HG03439 (cell line): ENCODE results near the gene KIF16B.
"Not testable (repeated sequence)": the region's sequence is repeated elsewhere in the genome, so short reads cannot be mapped to it uniquely, and the experiment has no call there.

Source experiments
- ATAC-seq: cut with Tn5 transposase; IDR thresholded peaks from one replicate; pipeline ENCODE4 v1.9.1; 2021; ENCODE audit warnings: mild to moderate bottlenecking, moderate library complexity; ENCODE audit not compliant: unreplicated experiment

The KIF16B gene

DNA sequence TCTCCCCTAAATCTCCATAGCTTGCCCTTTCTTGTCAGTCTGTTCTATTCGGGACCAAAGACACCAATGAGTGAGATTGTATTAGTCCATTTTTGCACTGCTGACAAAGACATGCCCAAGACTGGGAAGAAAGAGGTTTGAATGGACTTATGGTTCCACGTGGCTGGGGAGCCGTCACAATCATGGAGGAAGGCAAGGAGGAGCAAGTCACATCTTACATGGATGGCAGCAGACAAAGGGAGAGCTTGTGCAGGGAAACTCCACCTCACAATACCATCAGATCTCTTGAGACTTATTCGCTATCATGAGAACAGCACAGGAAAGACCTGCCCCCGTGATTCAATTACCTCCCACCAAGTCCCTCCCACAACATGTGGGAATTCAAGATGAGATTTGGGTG is 133.7 kb downstream of the KIF16B start:
- ATAC-seq, result not testable (repeated sequence)

DNA sequence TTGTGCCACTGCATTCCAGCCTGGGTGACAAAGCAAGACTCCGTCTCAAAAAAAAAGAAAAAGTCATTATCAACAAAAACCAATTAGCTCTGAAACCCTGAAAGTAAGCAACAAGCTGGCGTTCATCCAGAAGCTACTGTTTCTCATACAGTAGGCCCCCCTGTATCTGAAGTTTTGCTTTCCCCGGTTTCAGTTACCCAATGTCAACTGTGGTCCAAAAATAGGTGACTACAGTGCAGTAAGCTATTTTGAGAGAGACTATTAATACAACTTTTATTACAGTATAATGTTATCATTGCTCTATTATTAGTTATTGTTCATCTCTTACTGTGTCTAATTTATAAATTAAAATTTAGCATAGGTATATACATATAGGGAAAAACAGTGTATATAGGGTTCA is 135.1 kb downstream of the KIF16B start:
- no peak for ATAC-seq

DNA sequence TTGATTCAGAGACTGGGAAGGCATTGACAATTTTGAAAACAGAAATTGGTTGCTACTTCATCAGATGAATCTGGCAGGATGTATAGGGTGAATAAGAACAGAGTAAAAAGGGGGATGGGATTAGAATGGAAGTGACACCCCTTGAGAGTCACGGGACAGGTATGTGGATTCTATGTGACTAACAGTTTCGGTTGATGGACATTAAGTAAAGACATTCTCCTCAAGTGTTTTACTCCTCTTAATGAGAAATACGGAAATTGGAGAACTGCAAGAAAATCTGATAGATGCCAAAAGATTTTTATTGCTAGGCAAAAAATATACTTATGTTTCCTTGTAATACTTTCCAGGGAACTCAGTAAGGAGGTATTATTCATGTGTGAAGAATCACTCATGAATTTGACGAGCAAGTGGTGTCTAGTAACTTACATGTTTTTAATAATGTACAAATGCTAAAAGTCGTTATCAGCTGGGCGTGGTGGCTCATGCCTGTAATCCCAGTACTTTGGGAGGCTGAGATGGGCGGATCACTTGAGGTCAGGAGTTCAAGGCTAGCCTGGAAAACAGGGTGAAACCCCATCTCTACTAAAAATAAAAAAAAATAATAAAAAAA is 135.8 kb downstream of the KIF16B start:
- ATAC-seq, result no peak

DNA sequence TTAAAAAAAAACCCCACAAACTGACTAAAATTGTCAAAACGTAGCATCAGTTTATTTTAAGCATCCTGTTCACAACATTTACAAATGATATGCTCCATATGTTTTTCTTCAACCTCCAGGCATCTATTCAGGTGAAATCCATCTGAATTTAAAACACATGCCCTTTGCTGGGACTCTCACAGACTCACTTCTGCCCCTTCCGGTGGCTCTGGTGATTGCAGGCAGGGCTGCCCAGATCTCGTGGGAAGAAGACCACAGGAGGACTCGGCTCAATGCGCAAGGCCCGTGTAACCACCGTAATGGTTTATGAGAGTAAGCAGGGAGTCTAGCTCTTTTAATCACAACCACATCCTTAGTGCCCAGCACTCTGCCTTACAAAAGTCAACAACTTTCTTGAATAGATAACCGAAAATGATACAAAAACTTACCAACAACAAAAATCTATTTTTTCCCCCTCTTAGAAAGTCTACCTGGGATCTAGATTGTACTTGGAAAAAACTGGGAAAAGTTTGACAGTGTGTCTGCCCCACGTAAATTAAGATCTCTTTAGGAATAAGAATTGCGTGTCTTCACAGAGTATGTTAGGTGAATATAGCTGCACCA is 139.1 kb downstream of the KIF16B start:
- ATAC-seq, result peak; percentile 82

DNA sequence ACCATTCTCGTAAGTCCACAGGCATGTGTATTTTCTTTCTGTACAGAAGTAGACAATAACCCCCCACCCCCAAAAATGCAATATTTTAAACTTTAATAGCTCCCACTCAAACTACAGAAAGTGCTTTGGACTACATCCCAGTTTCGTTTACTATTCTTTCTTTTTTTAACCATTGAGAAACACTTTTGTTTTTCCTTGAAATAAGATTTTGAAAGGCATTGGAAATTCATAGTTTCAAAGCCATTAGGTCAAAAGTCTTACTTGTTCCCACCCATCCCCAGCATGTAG is 140.0 kb downstream of the KIF16B start:
- no peak for ATAC-seq

DNA sequence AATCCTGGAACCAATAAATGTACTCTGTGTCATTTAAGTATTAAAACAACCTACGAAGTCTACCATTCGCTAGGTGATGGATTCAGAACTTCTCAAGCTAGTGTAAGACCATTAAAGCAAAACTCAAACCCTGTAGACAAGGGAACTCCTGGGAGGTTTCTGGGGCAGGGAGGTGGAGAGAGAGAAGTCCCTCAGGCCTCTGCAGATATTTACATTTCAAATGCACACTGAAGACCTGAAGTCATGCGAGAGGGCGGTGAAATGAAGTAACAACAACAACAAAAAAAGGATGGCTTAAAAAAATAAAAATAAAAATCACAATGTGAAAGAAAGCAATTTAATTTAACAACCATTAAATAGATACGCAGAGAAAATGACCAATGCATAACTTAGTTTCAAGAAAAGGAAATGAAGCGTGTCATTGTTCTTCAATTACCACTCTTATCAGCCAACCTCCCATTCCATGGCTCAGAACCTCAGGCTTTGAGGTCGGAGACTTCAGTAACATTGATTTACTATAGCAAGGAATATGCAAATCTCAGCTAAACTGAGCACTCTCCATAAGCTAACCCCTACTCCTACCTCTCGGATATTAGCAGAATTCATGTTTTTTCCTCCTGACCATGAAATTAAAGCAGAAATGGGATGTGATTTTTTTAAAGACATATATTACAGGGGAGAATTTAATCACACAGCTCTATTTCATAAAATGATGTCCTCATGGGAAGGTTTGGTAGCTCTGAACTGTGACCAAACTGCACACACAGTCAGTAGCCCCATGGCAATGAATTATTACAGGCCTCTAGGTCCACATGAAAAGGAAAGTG is 140.6 kb downstream of the KIF16B start:
- ATAC-seq, result no peak

DNA sequence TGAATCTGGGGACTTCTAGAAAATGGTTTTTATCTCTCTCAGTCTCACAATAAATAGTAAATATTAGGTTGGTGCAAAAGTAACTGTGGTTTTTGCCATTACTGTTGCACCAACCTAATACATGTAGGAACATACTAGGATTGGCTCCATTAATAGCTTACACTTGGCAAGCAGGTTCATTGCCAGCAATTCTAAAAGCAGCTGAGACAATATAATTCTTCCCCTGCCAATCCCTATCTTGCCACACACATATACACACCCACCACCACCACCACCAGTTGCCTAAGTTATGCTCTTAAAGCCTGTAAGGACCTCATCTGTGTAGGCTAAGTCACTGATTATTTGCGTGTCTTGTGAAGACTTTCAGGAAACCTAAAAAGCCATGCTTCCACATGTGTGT is 145.1 kb downstream of the KIF16B start:
- ATAC-seq, result no peak

DNA sequence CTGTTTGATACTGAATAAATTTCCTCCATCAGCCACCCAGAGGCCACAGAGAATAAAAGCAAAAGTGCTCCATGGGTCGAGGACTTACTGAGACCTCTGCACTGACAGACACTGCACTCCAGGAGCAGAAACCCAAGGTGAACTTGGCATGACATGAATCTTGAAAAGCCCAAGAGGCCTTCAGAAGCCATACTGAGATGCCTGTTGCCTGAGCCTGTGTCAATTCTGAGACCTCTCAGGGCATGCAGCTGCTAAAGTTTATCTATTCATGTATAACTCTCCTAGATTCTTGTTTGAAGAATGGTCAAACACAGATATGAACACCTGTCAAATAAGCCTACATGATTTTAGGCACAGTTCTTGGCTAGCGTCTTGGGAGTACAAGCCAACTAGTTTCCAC is 145.7 kb downstream of the KIF16B start:
- ATAC-seq, result no peak

DNA sequence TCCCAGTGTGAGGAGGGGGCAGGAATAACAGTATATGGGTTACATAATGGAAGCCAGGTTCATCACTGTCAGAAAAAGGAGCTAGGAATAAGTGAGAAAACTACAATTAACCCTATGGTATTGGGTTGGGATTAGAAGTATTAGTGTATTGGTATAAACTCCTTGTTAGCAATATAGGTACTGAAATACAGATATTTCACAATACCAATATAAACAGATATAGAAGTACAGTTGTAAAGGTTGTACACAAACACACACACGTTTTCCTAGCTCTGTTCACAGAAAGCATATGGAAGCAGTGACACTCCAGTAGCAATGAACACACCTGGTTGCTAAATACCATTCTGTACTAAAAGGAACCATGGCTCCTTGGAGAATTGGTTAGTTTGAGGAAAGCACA is 148.5 kb downstream of the KIF16B start:
- ATAC-seq, result no peak

DNA sequence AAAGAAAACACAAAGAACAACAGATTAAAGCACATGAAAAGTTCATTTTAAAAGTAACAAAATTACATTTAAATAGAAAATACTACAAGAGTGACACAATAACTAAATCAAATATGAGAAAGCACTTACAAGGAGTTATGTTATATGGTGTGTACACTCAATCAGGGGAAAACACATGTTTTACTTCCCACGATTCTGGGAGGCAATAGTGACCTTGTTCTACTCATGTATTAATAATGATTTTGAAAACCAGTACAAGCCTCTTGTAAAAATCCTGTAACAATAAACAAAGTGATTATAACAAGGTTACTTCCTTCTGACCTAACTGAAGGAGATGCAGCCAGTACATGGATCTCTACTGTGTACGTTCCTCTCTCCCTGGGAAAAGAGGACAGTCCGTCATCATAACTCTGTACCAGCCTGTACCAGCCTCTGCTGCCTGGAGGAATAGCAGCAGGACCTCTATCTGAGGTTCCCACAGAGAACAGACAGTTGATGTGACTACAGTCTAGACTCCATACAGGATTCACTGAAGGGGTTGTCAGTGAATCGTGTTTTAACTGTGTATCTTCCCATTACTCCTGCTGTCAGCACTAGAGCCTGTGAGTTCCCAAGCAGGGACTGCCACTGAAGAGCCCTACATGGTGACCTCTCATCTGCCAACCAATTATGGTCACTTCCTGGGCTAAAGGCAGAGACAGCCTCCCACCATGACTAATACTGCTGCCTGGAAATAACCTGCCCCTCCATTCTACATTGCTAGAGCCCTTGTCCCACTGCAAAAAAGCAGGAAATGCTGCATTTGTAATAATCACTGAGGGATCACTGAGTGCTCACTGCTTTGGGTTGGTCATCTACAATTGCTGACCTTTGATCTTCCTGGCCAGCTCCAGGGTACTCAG is 149.7 kb downstream of the KIF16B start:
- ATAC-seq, result no peak

DNA sequence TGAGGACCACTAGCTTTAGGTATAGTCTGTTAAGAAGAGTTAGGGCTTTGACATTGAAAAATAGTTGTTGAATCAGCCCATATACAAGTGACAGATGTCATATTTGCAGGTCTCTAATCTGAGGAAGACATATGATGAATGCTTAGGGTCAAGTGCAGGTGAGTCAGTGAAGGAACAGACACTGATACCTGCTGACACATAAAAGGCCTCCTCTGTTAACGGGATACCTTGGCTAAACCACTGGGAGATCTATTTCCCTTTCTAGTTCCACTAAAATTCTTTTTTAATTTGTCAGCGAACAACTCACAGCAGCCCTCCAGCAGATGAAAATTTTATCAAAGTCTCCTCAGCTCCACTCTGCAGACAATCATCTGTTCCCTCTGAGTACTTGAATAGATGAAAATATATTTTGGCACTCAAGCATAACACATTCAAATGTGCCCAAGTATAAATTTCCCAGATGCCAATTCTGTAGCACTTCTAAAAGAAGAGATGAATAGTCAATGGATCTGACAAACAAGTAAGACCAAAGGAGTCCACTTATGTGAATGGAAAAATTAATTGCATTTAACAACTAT is 154.0 kb downstream of the KIF16B start:
- ATAC-seq, result no peak

DNA sequence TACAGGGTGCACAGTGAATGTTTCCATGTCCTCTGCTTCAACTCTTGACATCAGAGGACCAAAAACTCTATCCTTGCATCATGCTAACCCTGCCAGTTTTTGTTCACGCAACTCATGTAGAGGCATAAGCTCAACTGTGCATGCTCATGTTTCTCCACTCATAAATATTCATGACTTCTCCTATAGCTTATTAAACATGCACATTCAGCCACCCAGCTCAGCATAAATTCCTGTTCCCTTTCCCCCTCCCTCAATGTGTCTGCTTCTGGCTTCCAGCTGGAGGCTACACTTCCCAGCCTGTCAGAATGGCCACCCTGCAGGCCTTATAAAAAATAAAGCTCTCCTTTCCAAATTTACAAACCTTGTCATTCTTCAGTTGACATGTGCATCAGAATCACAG is 154.6 kb downstream of the KIF16B start:
- no peak for ATAC-seq

DNA sequence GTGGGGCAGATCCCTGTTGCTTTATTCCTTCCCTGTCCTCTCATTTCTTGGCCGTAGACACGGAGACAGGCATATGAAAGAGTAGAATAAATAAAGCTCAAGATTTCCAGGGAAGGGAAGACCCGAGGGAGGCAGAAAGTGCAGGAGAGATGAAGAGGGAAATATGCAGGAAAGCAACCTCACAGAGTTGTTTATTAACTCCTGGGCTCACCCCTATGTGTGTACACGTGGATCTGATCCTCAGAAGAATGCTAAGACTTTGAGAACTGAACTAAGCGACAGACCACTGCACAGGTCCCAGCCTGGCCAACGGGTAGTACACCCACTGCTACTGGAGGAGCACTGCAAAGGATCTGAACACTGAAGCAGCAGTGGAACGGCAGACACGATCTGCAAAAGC is 156.2 kb downstream of the KIF16B start:
- no peak for ATAC-seq

DNA sequence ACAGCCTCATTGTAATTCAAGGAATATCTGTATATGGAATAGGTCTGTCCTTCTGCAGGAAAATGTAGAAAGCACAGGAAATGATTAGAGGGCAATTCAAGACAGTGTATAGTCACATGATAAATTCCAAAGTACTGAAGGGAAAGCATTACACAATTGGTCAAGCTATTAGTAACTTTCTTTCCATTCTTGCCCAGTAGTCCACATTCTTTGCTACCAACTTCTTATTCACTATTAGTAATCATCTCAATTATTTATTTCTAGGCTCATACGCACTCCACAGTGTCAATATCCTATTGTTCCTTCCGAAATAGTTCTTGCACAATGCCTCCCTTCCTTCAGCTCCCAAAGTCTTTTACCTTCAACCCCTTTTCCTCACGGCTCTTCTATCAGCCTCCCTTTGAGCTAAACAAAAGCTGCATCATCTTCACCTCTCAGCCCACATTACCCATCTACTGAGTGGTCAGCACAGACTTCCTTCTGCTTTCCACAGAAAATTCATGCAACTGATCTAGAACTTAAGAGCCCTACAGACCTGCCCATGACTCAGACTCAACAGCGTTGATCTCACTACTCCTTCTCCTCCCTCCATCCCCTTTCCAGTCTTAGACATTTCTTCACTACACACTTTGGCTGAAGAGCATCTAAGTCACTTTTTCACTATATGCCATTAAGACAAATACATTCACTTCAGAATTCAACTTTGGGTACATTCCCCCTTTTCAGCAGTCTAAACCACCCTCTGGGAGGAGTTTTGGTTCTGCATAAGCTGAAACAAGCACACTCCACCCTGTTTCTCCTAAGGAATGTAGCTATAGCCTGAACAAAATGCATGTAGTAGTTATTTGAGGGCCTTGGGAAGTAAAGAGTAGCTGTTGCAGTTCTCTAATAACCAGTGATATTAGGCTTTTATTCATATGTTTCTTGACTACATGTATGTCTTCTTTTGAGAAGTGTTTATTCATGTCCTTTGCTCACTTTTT is 157.9 kb downstream of the KIF16B start:
- ATAC-seq, result no peak

DNA sequence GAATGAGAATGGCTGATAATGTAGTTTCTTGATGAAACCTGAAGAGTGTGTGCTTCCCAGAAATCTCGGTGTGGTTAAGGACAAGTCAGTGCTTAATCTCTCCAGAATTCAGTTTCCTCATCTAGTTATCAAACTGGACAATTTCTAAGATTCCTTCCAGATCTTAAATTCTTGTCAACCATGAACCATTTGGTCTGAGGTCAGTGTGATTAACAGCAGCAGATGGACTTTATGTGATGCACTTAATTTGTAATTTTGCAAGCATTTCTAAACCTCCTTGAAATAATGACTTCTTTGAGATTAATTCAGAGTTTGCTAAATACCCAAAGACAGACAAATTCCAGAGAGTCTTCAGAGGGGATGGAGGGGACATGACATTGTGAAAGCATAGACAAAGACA is 160.3 kb downstream of the KIF16B start:
- ATAC-seq, result no peak

DNA sequence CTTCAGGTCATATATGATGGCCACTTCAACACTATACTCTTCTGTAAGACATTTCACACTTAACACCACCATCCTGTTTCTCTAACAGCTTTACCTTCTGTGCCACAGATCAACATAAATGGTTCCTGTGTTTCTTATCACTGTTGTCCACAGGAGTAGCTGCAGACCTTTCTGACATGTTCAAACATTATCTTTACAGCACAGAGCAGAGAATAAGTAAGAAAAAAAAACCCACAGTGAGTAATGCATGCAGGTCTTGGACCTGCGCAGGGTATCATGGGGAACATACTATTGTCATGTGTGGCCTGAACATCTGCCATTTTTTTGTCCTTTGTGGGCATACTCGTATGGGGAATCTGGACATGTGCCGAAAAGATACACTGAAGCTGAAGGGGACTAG is 161.9 kb downstream of the KIF16B start:
- no peak for ATAC-seq

DNA sequence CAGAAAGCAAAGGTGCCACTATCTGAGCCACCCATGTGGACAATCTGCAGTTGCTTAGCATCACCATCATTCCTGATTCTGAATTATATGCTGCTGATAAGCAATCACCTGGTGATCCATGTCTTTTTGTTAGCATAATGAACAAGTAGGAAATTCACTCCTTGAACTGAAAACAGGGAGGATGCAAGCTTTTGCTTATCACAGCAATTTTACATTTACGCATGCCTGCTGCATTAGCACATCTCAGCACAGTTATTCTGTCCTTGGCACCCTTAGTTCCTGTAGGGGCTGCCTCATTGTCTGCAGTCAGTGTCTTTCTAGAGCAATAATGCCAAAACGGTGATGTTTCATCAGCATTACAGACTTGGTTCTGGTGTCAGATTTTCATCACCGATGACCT is 162.6 kb downstream of the KIF16B start:
- ATAC-seq, result no peak

DNA sequence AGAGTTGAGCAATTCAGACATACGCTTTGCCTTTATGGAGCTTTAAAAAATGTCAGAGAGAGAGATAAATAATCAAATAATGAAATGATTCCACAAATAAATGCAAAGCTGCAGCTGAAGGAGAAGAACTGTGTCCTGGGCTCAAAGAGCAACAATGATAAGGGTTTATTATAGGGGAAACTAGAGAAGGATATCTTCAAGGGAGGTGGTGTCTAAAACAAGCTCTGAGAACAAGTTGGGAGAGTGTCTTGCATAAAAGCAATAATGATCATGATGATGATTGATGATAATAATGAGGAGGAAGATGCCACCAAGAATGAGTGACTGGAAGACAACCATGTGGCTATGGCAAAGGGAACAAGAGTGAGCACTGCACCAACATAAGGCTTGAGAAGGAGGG is 164.3 kb downstream of the KIF16B start:
- ATAC-seq, result no peak

DNA sequence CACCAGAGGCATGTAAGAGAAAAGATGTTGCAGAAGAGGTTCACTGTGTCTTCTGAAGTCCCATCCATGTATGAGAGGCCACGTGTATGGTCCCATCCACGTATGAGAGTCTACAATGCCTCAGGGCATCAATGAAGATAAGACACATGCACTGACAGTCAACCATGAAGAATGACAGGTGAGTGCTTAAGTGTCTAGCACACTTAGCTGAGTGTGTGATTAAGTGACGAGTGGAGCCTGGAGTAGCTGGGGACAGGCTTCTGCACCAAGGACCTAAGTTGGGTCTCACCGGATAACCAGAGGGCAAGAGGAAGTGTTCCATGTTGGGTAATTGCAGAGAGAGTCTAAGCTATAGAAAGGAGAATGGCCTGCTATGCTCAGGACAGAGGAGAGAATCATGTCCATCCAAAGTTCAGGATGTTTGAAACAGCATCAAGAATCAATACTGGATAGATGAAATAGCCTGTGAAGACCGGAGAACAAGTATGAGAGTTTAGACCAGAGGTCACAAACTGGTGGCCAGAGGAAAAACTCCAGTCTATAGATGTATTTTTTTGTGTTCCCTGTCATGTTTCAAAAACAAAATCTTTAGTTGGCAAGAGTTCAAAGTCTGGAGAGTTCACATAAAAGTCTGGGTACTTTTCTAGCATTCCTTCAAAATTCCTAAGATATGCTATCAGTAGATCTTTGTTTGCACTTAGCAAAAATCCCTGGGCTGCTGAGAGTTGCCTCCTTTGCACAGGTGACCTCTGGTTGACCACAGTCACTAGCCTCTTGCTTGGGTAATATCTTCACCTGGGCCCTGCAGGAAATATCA is 165.8 kb downstream of the KIF16B start:
- no peak for ATAC-seq
